NCI-H1048 (cell line): ENCODE results near the gene GGNBP2.

Experiments
- DNase-seq: peaks from one replicate; lab custom pipeline; 2025; lab: John Stamatoyannopoulos, UW

The GGNBP2 gene

GRCh38 chr17:36629970-36630502 is 85.3 kb downstream of the GGNBP2 start:
- DNase-seq = no peak

DNA sequence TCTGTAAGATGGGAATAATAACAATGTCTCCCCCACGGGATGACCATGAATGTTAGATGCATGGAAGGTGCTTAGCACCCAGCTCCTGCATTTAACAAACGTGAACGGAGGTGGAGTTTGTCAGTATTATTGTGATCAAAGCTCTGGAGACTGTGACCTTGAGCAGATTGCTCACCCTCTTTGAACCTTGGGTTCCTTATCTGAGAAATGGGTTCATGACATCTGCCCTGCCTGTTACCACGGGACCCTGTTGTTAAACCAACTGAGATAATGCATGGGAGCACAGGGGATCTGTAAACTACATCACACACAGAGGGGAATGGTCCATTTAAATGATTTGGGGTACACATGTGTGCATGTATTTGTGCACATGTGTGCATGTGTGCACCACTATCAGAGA is 86.3 kb downstream of the GGNBP2 start:
- no peak for DNase-seq

DNA sequence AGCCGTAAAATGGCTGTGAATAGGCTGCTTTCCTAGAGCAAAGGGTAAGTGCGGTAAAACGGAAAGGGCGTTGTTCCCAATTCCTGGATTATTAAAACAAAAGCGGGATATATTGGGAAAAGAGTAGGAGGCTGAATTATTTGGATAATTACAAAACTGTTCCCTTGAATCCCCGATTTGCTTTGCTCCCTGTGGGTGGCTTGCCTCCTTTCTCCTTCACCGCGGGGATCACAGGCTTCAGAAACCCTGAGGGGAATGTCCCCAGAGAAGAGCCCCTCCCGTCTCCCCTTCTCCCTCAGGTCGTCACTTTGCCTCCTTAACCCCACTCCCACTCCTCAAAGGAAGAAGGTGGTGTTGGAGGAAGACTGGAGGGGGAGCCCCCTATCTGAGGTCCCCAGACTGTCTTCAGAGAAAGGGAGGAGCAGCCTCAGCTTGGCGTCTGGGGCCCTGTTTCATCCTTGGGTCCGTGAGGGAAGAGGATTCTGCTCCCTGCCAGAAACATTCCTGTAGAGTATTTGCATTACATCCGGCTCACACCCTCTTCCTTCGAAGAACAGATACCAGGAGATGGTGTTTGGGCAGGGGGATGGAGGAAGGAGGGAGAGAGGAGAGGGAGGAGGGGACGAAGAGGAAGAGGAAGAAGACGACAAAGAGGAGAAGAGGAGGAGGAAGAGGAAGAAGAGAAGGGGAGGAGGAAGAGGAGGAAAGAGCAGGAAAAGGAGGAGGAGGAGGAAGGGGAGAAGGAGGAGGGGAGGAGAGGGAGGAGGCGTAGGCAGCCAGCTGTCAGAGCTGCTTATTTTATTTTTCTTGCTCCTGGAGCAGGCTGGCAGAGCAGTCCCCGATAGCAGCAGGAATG is 88.4 kb downstream of the GGNBP2 start:
- DNase-seq = no peak
